Subcutaneous adipose tissue (tissue), 4 donors: Measurements from ENCODE around the gene SSTR1. TPM values are rescaled to one million over a fixed set of nuclear protein-coding genes. Genes with fewer than 3 reads are reported as not detected.

Source experiments
- total RNA-seq, 4 donors: library from RNA; depleted of rRNA; stranded (reverse); fragments of >200 nt; gene quantifications; one replicate each; pipeline ENCODE4 v1.1.0, GENCODE V29; 2016
- TF ChIP-seq, protein P1 (sequence below): fragments of 450-650 bp; IDR thresholded peaks from one replicate; pipeline ENCODE4 v1.5.1; 2016; ENCODE audit warnings: low read depth, mild to moderate bottlenecking, control low read depth, antibody characterized with exemption, moderate library complexity

Gene SSTR1, protein sequence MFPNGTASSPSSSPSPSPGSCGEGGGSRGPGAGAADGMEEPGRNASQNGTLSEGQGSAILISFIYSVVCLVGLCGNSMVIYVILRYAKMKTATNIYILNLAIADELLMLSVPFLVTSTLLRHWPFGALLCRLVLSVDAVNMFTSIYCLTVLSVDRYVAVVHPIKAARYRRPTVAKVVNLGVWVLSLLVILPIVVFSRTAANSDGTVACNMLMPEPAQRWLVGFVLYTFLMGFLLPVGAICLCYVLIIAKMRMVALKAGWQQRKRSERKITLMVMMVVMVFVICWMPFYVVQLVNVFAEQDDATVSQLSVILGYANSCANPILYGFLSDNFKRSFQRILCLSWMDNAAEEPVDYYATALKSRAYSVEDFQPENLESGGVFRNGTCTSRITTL
- under 1 TPM in 2 of 4 donors, not detected in 2; 0.17 to 0.94 TPM for total RNA-seq

DNA sequence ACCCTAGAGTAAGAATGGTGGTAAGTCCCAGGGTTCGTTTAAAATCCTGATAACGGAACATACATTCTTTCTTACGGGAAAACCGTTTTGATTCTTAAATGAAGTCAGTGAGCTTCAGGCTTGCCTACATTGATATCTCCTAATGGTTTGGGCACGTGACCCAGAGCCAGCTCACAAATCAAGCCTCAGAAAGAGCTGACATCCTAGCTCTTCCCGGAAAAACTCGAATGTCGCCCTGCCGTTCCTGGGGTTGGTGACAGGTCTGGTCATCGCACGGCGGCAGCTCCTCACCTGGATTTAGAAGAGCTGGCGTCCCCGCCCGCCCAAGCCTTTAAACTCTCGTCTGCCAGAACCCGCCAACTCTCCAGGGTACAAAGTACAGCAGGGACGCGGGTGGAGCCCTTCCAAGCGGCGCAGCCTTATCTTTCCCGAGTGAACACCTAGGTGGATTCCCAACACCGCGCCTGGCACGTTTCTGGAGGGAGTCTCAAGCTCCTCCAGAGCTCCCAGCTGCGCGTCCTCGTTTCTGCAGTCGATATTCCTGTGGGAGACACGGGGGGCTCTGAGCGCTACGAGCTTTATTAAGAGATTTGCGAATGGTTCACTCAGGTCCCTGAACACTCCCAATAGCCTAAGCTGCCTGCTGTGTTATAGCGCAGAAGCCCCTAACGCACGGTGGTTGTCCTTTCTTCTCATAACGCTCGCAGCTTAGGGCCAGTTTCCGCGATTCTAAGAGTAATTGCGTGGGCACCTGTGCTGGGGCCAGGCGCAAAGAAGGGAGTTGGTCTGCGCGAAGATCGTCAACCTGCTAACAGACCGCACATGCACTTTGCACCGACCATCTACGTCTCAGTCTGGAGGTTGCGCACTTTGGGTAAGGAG lies at the start of gene SSTR1:
Gene SSTR1 (plus strand): TSS at position 169 of the 882 bp plus-strand sequence. CDS start 1,486 bp downstream, outside the sequence.
- TF ChIP-seq, protein P1, sequence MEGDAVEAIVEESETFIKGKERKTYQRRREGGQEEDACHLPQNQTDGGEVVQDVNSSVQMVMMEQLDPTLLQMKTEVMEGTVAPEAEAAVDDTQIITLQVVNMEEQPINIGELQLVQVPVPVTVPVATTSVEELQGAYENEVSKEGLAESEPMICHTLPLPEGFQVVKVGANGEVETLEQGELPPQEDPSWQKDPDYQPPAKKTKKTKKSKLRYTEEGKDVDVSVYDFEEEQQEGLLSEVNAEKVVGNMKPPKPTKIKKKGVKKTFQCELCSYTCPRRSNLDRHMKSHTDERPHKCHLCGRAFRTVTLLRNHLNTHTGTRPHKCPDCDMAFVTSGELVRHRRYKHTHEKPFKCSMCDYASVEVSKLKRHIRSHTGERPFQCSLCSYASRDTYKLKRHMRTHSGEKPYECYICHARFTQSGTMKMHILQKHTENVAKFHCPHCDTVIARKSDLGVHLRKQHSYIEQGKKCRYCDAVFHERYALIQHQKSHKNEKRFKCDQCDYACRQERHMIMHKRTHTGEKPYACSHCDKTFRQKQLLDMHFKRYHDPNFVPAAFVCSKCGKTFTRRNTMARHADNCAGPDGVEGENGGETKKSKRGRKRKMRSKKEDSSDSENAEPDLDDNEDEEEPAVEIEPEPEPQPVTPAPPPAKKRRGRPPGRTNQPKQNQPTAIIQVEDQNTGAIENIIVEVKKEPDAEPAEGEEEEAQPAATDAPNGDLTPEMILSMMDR = no peak

DNA sequence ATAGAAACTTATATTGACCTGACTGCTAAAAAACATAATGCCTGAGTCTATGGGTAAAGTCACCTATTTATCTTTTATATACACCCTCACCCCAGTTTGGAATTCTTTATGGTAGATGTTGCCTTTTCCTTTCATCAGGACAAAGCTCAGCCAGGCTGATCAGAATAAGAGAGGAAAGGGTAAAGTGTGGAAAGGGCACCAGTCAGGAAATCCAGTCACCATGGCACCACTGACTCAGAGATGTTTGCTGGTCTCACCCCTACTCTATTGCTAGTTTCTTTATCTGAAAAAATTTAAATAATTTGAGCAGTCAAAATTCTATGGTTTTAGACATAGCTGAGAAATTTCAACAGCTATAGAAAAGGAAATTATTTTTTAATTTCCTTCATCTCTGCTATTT lies 49.2 kb upstream of the SSTR1 start:
- TF ChIP-seq, protein P1 = no peak

DNA sequence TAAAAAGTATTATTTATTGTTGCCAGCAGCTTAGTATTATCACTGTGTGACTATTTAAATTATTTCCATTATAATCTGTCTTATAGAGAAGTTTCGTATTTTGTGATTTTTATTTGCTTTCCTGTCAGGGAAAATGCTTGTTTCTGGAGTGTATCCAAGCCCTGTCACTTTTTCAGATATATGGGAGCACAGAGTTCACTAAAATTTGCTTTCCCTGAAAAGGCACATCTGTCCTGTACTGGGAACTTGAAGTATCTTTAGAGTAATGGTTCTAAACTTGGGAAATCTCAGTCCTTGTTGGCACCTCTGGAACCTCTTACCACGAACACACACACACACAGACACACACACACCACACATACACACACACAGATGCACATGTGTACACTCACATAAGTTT lies 39.3 kb upstream of the SSTR1 start:
- TF ChIP-seq, protein P1 = no peak

DNA sequence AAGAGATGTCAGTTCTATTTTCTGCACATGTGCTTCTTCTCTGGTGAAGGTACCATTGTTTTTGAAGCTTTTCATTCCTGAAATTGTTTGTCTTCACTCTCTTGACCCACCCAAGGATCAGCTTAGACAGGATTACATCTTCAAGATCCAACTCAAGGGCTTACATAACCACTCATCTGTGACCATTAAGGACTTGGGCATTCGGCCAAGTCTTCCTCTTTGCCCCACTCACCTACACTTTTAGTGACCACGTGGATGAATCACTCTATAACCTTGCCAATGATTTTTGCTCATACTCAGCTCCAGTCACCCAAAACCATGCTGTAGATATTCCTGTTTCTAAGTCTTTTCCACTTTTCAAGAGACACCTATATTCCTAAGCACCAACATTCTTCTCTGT lies 36.5 kb upstream of the SSTR1 start:
- TF ChIP-seq, protein P1 = no peak

DNA sequence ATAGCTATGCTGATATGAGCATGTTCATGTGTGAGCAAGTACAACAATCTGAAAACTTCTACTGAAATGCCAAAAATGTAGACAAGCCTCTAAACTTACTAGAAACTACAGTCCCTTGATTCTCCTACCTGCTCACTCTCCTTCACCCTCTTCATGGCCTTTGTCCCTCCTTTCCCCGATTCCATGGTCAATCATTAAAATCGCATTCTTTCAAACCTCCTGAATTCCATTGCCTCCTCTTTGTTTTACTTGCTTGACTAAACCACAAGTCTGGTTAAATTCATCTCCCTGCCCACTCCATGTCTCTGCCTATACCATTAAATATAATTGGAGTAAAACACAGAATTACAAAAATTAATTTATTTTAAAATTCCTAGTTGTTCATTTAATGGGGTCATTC lies 33.0 kb upstream of the SSTR1 start:
- TF ChIP-seq, protein P1 = no peak

DNA sequence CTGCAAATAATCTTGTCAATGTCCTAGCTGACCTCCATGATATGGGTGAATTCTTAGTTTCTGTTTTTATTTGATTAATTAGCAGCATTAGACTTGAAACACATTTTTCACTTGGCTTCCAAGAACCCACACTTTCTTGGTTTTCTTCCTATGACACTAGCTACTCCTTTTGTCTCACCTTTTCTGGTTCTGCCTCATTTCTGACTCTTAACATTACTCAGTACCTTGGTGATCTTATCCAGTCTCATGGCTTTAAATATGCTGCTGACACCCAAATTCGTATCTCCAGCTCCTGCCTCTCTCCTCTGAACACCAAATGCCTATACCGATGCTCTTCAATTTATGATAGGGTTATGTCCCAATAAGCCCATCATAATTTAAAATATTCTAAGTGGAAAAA lies 32.0 kb upstream of the SSTR1 start:
- TF ChIP-seq, protein P1 = no peak

DNA sequence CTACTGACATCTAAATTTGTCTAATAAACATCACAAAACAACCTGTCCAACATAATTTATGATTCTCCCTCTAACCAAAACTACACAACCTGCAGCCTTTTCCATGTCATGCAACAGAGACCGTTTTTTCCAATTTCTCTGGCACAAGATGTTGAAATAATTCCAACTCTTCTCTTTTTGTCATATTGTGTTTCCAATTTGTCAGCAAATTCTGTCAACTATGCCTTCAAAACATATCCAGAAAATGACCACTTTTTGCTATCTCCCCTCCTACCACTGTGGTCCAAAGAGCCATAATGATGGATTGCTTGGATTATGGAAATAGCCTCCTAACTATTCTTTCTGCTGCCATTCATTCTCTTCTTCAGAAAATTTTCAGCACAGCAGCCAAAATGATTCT lies 31.3 kb upstream of the SSTR1 start:
- TF ChIP-seq, protein P1 = no peak
